HepG2 (cell line): ENCODE results near the gene DTYMK. TPM values are rescaled to one million over a fixed set of nuclear protein-coding genes. Genes with fewer than 3 reads are reported as not detected.

ENCODE experiments used
- CBFB ChIP-seq: sonication (generic); formaldehyde crosslinking; IDR thresholded peaks from 2 replicates; pipeline ENCODE4 v1.4.0; 2020; ENCODE audit warnings: missing genetic modification reagents
- EZH2 ChIP-seq: conservative IDR thresholded peaks from 2 replicates; pipeline ENCODE4 v1.6.1; 2012; ENCODE audit warnings: mild to moderate bottlenecking, low read depth, low read length, moderate library complexity
- IRX3 ChIP-seq: sonication (generic); formaldehyde crosslinking; IDR thresholded peaks from 2 replicates; pipeline ENCODE4 v1.8.1; 2023; ENCODE audit warnings: mild to moderate bottlenecking, low read depth, missing genetic modification reagents, borderline replicate concordance
- KAT7 ChIP-seq: IDR thresholded peaks from 2 replicates; pipeline ENCODE4 v1.6.1; 2018; ENCODE audit warnings: borderline replicate concordance, missing compliant biosample characterization
- NRL ChIP-seq: sonication (generic); formaldehyde crosslinking; IDR thresholded peaks from 2 replicates; pipeline ENCODE4 v1.5.0; 2020; ENCODE audit warnings: missing genetic modification reagents, mild to moderate bottlenecking, moderate library complexity, borderline replicate concordance
- RELA ChIP-seq: sonication (generic); formaldehyde crosslinking; IDR thresholded peaks from 2 replicates; pipeline ENCODE4 v1.4.0; 2020; ENCODE audit warnings: missing genetic modification reagents
- ZBED4 ChIP-seq: sonication (generic); formaldehyde crosslinking; IDR thresholded peaks from 2 replicates; pipeline ENCODE4 v1.4.0; 2020; ENCODE audit warnings: missing genetic modification reagents, borderline replicate concordance
- ZNF362 ChIP-seq: sonication (generic); formaldehyde crosslinking; IDR thresholded peaks from 2 replicates; pipeline ENCODE4 v1.4.0; 2020; ENCODE audit warnings: missing genetic modification reagents, mild to moderate bottlenecking, borderline replicate concordance
- ZNF646 ChIP-seq: sonication (generic); formaldehyde crosslinking; IDR thresholded peaks from 2 replicates; pipeline ENCODE4 v1.9.0; 2021; ENCODE audit warnings: mild to moderate bottlenecking, missing genetic modification reagents
- ZNF670 ChIP-seq: sonication (generic); formaldehyde crosslinking; IDR thresholded peaks from 2 replicates; pipeline ENCODE4 v1.8.0; 2022; ENCODE audit warnings: mild to moderate bottlenecking, missing genetic modification reagents, borderline replicate concordance
- ZXDC ChIP-seq: sonication (generic); formaldehyde crosslinking; IDR thresholded peaks from 2 replicates; pipeline ENCODE4 v1.5.0; 2020; ENCODE audit warnings: mild to moderate bottlenecking, missing genetic modification reagents
- polyA plus RNA-seq, 8 experiments: library from polyadenylated mRNA; depleted of rRNA in 3 of 8; stranded (reverse) in 7 of 8; unstranded in 1 of 8; fragments of >200 nt; fragmentation: Illumina TruSeq in 4 of 8; extraction: Trizol in 4 of 8; gene quantifications; 2 replicates each; pipeline versions ENCODE4 v1.2.1 to v1.2.3, GENCODE V29; 2011 to 2016; ENCODE audit warnings: low read depth in 4 of 8, missing spikeins in 1 of 8, mixed read lengths in 1 of 8; ENCODE audit not compliant: insufficient read depth in 1 of 8
- total RNA-seq, 5 experiments: library from RNA; depleted of rRNA; stranded (reverse); fragments of >200 nt; fragmentation: Illumina TruSeq; extraction: Trizol; gene quantifications; 2 replicates each; pipeline ENCODE4 v1.2.3, GENCODE V29; 2016; ENCODE audit warnings: low read depth in 1 of 5

Gene DTYMK
- total and polyA plus RNA-seq, 2 of the 13 experiments (the other 11 are each of a cell fraction or from before 2014, with no cell fraction given): 57.5 to 134 TPM

- peak; percentile 83; the same call in 1 of the 2 replicates for TF ChIP-seq ZBED4 (CRISPR knock-in tag)
- peak; percentile 93 for TF ChIP-seq CBFB
- TF ChIP-seq IRX3 (CRISPR knock-in tag): peak; percentile 91; the same call in 1 of the 2 replicates
- TF ChIP-seq KAT7 (CRISPR knock-in tag): peak; percentile 65; the same call in 1 of the 2 replicates
- no peak; the same call in 1 of the 2 replicates for TF ChIP-seq ZXDC (CRISPR knock-in tag)
- no peak for TF ChIP-seq EZH2
- peak; percentile 90; the same call in 1 of the 2 replicates for TF ChIP-seq NRL (CRISPR knock-in tag)
- no peak for TF ChIP-seq RELA (CRISPR knock-in tag)
- TF ChIP-seq ZNF670 (CRISPR knock-in tag): peak; percentile 69; the same call in 1 of the 2 replicates
- TF ChIP-seq ZNF362 (CRISPR knock-in tag): no peak; the same call in 1 of the 2 replicates
- TF ChIP-seq ZNF646 (CRISPR knock-in tag): no peak
These were observed 49.4 kb downstream of the DTYMK start, which contains the start of the genes ATG4B and THAP4 (continued) for GRCh38 chr2:241637018-241637794.
